ENCODE data around the gene ASIC1.

ASIC1 gene

GRCh38 chr12:50110762-50111351, 53.5 kb downstream of the ASIC1 start:
- no peak for FAIRE-seq

DNA sequence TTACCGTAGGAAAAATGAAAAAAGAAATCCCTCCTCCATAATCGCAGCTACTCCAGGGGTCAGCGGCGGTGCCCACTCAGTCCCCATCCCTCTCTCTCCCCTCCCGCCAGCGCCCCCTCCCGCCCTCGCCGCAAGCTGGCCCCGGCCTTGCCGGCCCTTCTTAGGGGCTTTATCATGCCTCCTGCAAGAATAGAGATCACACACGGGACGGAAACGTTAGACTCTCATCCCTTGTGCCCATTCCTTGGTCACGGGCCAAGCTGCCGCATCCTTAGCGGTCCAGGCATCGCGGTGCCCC, 53.9 kb downstream of the ASIC1 start:
- no peak for FAIRE-seq

DNA sequence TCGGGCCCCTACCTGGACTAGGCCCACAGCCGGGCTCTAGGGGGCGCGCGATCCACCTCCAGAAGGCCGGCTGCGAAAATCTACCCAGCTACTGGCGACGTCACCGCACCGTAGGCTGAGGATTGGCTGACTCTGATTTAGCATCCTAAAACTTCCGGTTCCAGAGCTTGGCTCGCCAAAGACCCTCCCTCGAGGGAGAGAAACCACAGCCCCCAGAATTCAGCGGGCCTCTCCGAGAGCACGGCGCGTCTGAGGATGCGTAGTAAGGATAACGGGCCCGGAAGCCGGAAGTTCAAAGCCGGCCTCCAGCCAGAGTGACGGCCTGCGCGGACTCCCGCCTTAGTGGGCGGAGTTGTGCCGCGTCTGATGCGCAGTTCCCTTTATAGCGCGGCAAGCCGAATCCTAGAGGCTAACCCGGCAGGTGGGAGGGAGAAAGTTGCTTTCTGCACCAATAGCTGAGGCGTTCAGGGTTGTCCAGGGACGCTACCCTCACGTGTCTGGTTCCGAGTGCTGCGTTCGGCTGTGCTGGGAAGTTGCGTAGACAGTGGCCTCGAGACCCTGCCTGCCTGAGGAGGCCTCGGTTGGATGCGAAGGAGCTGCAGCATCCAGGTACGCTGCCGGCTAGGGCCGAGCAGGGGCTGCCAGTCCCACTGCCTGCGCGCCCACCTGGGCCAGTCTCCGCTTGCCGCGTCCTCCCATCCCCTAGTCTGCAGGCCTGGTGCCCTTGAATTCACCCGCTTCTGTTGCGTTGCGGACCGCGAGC, 54.5 kb downstream of the ASIC1 start, which contains the start of gene COX14:
Gene COX14, plus strand, starts transcription at position 544 of the 763 bp plus-strand sequence. CDS start 7,808 bp downstream, outside the sequence.
- peak; percentile 86 for FAIRE-seq

DNA sequence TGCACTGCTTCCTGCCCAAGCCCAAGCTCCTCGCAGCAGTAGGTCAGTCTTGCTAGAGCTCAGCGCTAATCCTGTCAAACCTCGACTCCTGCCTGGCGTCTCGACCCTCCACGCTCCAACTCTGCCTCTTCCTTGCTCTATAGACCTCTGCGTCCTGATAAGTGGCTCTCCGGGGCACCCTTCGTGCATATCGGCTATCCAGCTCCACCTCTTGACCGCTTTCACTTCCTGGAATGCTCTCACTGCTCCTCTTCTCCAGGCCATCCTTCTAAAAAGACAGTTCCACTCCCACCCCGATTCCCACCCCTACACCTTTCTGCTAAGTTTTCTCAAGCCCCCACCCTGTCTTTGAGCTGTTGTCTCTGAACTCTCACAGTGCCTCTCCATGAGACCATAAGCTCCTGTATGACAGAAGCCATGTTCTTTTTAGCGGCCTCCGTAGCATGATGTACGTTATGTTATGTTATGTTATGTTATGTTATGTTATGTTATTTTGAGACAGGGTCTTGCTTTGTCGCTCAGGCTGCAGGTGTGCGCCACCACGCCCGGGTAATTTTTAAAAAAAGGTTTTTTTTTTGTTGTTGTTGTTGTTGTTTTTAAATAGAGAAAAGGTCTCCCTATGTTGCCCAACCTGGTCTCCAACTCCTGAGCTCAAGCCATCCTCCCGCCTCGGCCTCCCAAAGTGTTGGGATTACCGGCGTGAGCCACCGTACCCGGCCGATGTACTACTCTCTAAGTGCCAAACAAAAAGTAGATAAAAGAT, 55.2 kb downstream of the ASIC1 start:
- no peak for FAIRE-seq

DNA sequence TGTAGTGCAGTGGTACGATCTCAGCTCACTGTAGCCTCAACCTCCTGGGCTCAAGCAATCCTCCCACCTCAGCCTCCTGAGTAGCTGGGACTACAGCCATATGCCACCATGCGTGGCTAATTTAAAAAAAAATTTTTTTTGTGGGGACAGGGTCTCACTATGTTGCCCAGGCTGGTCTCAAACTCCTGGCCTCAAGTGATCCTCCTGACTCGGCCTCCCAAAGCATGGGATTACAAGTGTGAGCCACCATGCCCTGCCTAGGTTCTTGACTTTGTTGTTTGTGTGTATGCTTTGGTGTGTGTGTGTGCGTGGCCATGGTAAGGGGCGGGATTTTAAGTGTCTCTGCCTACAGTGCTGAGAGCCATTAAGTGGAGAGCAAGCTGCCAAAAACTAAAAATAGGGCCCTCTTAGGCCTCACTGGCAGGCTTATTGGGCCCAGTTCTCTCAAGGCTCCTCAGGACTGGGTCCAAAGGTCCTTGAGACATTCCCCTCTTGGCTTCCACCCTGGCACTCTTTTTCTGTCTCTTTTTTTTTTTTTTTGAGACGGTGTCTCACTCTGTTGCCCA, 59.7 kb downstream of the ASIC1 start:
- no peak for FAIRE-seq

DNA sequence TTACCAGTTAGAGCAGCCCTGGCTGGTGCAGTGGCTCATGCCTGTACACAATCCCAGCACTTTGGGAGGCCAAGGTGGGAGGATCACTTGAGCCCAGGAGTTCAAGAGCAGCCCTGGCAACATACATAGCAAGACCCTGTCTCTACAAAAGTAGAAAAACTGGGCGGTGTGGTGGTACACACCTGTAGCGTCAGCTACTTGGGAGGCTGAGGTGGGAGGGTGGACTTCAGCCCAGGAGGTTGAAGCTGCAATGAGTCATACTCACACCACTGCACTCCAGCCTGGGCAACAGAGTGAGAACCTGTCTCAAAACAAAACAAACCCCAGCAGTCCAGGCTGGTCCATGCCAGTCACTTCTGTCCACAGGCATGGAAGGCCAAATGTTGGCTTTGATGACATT, 62.0 kb downstream of the ASIC1 start:
- FAIRE-seq, result no peak

DNA sequence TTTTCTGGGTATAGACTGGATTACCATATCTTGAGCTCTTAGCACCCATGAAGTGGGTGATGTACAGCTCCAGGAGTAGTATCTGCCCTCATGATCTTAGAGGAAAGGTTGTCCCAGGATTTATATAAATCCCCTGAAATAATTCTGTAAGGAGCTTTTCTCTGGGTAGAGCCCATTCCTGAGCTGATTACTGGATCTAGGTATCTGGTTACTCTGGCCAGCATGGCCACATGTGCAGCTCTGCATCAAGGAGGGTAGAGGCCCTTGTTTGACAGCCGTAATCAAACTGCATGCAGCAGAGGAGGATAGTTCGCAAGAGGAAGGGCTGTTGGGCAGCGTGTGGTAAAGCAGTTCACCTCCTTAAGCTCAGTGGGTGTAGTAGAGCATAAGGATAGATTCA, 63.1 kb downstream of the ASIC1 start:
- no peak for FAIRE-seq

DNA sequence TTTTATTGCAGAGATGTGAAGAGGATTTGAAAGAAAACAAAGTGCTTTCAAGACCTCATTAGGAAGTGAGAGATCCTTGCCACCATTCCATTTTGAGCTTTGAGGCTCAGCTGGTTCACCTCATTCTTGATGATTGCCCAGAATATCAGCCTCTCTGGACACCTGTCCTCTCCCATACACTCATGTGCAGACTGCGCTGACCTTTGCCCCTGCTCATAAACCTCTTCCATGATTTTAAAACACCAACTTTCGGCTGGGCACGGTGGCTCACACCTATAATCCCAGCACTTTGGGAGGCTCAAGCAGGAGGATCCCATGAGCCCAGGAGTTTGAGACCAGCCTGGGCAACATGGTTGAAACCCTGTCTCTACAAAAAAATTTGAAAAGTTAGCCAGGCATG, 63.6 kb downstream of the ASIC1 start:
- FAIRE-seq, result no peak

- FAIRE-seq, result no peak
Measured at GRCh38 chr12:50121641-50122040, 64.2 kb downstream of the ASIC1 start.

- no peak for FAIRE-seq
Measured at GRCh38 chr12:50123203-50123602, 65.8 kb downstream of the ASIC1 start.

DNA sequence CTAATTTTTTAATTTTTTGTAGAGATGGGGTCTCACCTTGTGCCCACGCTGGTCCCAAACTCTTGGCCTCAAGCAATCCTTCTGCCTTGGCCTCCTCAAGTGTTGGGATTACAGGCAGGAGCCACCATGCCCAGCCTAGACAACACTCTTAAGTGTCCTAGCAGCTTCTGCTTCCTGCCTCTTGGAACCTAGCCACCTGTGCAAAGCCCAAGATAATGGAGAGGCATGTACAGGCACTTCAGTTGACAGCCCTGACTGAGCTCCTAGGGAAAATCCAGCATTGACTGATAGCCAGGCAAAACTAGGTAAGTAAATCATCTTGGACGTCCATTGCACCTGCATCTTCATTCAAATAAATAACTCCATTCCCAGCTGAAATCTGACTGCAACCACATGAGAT, 70.2 kb downstream of the ASIC1 start:
- no peak for FAIRE-seq

DNA sequence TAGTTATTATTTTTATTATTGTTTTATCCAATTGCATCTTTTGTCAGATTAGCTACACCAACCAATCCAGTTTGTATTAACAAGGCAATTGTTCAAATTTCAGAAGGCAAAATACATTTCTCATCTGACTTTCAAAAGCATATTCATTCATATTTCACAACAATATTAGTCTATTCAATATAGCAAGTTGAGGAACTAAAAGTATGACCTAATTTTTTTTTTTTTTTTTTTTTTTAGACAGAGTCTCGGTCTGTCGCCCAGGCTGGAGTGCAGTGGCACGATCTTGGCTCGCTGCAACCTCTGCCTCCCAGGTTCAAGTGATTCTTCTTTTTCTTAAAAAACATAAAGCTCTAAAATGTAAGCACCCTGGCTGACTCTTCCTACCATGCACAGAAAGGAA, 71.9 kb downstream of the ASIC1 start:
- no peak for FAIRE-seq

DNA sequence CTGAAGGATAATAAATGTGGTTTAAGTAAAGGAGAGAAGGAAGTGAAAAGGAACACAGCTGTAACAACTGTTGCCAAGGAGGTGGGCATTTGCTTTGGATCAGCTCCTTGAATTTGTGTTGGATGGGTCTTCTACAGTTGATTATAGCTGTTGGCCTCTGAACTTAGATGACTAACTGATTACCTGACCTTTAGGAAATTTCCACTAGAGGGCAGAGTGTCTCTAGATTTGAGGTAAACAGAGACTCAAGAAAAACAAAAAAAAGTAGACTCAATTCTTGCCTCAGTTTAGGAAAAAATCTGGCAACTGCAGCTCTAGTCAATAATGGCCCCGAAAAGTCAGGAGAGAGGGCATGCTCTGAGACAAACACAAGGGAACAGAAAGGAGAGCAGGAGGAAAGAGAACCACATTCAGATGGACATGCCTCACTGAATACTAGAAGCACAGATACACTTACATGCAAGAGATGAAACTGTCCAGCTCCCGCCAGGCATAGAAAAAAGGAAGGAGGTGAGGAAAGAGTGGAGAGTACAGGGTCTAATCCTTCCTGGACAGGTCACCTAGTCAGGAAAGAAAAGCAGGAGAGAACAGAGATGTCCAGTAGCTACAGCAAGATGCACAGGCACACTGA, 75.2 kb downstream of the ASIC1 start:
- peak; percentile 5 for FAIRE-seq
